Measurements from ENCODE around the gene CACUL1.
"Not testable (repeated sequence)": the region's sequence is repeated elsewhere in the genome, so short reads cannot be mapped to it uniquely, and the experiment has no call there.

The CACUL1 gene

DNA sequence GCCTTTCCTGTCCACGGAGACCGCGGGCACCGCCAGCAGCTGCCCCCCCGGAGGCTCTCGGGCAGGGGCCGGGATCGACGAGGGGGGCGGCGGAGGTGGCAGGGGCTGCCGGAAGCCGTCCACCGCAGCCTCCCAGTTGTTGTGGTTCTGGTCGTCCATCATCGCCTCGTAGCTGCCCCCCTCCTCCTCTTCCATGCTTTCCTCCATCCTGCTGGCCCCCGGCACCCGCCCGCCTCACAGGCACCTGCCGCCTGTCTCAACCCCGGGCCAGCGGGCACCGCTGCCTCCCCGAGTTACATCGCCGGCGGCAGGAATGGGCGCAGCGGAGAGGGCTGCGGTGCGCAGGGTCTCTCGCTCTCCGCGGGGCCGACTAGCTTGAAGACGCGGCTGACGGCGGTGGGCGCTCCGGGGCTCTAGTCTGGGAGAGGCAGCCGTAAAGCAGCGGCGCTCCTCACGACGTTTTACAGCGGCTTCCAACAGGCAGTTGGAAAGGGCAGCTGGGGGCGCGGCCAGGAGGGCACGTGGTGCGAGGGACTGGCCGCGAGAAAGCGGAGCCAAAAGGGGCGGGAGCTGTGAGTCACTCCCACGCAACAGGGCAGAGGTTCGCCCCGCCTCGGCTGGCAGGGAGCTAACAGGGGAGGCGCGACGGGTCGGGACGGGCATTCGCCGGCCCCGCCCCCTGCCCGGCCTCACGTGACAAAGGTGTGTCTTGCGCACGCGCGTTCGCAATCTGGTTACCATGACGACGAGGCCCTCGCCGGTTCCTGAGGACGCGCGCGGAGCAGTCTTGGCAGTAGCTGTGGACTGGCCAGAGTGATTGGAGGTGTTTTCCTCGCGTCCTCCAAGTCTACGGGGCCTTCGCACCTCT lies at the start of gene CACUL1:
TSS of gene CACUL1 (minus strand) at position 415 of the 868 bp plus-strand sequence. CDS start at position 207, 208 bp downstream.
- DNase-seq (ENCODE audit: low read depth in 2 of 2) = peak; percentile 100
- TF ChIP-seq CTCF (IDR thresholded peaks at IDR 0.05; ENCODE audit: low read depth, low read length) = no peak
- H3K4me3 ChIP-seq (replicated peaks in 1 of 2; ENCODE audit: low read depth in 2 of 2, low read length in 2 of 2) = peak within 1 kb of the TSS; percentile 98 to 99

DNA sequence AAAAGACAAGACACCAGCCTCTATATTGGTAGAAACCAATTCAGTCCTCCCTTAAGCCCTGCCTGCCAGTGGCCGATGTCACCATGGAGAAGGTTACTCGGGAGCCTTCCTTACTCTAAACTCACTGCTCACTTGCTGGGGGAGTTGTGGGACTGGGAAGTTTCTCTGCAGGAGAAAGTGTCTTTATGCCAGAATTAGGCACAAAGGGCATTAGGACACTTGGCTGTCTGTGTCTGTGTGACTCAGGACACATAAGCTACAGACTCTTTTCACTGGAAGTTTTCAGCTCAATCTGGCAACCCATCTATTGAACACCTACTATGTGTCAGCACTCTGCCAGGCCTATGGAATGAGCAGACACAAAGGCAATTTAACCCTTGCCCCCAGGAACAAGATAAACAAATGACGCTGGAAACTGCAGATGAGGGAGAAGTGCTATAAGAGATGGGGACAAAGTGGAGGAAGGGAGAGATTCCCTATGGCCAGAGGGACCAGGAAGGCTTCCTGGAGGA lies 49.5 kb upstream of the CACUL1 start:
- no peak for DNase-seq (ENCODE audit: low read depth in 2 of 2)
- no peak for TF ChIP-seq CTCF (IDR thresholded peaks at IDR 0.05; ENCODE audit: low read depth, low read length)
- no peak overlapping the region for H3K4me3 ChIP-seq (replicated peaks in 1 of 2; ENCODE audit: low read depth in 2 of 2, low read length in 2 of 2)

GRCh38 chr10:118802126-118802793 lies 47.5 kb upstream of the CACUL1 start:
- DNase-seq (ENCODE audit: low read depth in 2 of 2) = no peak
- no peak overlapping the region for H3K4me3 ChIP-seq (replicated peaks in 1 of 2; ENCODE audit: low read depth in 2 of 2, low read length in 2 of 2)
- no peak for TF ChIP-seq CTCF (IDR thresholded peaks at IDR 0.05; ENCODE audit: low read depth, low read length)

- peak; percentile 28 for TF ChIP-seq CTCF (IDR thresholded peaks at IDR 0.05; ENCODE audit: low read depth, low read length)
- peak; percentile 11 to 30 for DNase-seq (ENCODE audit: low read depth in 2 of 2)
- no peak overlapping the region for H3K4me3 ChIP-seq (replicated peaks in 1 of 2; ENCODE audit: low read depth in 2 of 2, low read length in 2 of 2)
Observed at GRCh38 chr10:118800920-118801319, 46.1 kb upstream of the CACUL1 start.

DNA sequence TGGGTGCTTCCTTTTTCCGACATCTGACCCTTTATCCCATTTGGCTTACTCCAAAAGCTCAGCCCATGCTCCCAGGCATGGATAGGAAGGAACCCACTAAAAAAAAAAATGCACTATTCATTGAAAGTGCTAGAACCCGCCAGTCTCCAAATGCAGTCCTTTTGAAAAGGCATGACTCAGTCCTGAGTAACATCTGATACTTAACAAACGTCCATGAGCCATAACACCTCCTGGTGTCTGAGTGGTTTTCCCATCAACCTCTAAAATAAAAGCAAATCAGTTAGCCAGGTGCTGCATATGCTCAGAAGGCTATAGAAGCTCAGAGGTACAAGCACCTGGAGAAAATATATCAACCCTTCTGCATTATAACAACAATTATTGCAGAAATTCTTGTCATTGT lies 45.0 kb upstream of the CACUL1 start:
- no peak for TF ChIP-seq CTCF (IDR thresholded peaks at IDR 0.05; ENCODE audit: low read depth, low read length)
- peak; percentile 36 to 72 for DNase-seq (ENCODE audit: low read depth in 2 of 2)

GRCh38 chr10:118798231-118798662 lies 43.5 kb upstream of the CACUL1 start:
- H3K4me3 ChIP-seq (replicated peaks in 1 of 2; ENCODE audit: low read depth in 2 of 2, low read length in 2 of 2) = no peak overlapping the region
- TF ChIP-seq CTCF (IDR thresholded peaks at IDR 0.05; ENCODE audit: low read depth, low read length) = no peak
- peak; percentile 67 to 77 for DNase-seq (ENCODE audit: low read depth in 2 of 2)

More for the DNA sequence above, 45.0 kb upstream of the CACUL1 start:
- H3K4me3 ChIP-seq (replicated peaks in 1 of 2; ENCODE audit: low read depth in 2 of 2, low read length in 2 of 2) = no peak overlapping the region

DNA sequence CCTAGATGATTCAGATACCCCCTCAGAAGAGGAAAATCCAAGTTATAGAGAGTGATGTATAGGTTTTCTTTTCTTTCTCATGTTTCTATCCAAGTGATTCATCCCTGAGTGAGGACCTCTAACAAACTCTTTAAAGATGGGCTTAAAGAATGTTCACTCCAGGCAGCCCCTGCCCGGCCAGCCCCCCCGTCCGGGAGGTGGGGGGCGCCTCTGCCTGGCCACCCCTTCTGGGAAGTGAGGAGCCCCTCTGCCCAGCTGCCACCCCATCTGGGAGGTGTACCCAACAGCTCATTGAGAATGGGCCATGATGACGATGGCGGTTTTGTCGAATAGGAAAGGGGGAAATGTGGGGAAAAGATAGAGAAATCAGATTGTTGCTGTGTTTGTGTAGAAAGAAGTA lies 40.2 kb upstream of the CACUL1 start:
- not testable (repeated sequence) for DNase-seq (ENCODE audit: low read depth in 2 of 2); H3K4me3 ChIP-seq (replicated peaks in 1 of 2; ENCODE audit: low read depth in 2 of 2, low read length in 2 of 2)

All from cardiac fibroblast (primary cell).